DND-41 (cell line): ENCODE results near the gene CDKN2B-AS1.

Source experiments
- ATAC-seq: fragments of 200-7000 bp; cut with Tn5 transposase; 3 replicates; pipeline ENCODE4 v1.9.1; 2021; ENCODE audit warnings: low read depth; ENCODE audit not compliant: insufficient read depth
- DNase-seq: peaks from one replicate; pipeline ENCODE4 v3.0.0-alpha.2; 2020
- H2AFZ ChIP-seq: 2 replicates; pipeline ENCODE4 v1.6.0; 2012; ENCODE audit warnings: low read depth, low read length
- H3K27ac ChIP-seq: 2 replicates; pipeline ENCODE4 v1.5.1; 2012; ENCODE audit warnings: low read length, inconsistent platforms
- H3K27me3 ChIP-seq: fragments of 200-600 bp; sonication (generic); 2 replicates; pipeline ENCODE4 v1.6.0; 2012; ENCODE audit warnings: low read length, mild to moderate bottlenecking, inconsistent platforms; ENCODE audit not compliant: insufficient read depth, poor library complexity
- H3K36me3 ChIP-seq: 2 replicates; pipeline ENCODE4 v1.5.1; 2012; ENCODE audit warnings: low read length, inconsistent platforms; ENCODE audit not compliant: insufficient read depth
- H3K4me1 ChIP-seq: 2 replicates; pipeline ENCODE4 v1.5.1; 2012; ENCODE audit warnings: mild to moderate bottlenecking, low read length; ENCODE audit not compliant: insufficient read depth
- H3K4me2 ChIP-seq: 2 replicates; pipeline ENCODE4 v1.6.0; 2012; ENCODE audit warnings: mild to moderate bottlenecking, moderate library complexity, low read length, inconsistent platforms; ENCODE audit not compliant: insufficient read depth
- H3K4me3 ChIP-seq, 2 experiments: fragments of 200-600 bp in 1 of 2; shearing (Covaris generic) in 1 of 2; 2 replicates each; pipeline ENCODE4 v1.5.1; 2012 to 2016; ENCODE audit warnings: inconsistent platforms in 2 of 2, low read length in 2 of 2, mild to moderate bottlenecking in 2 of 2, low read depth in 1 of 2, moderate library complexity in 1 of 2
- H3K79me2 ChIP-seq: 2 replicates; pipeline ENCODE4 v1.6.0; 2012; ENCODE audit warnings: low read length, inconsistent platforms; ENCODE audit not compliant: insufficient read depth
- H3K9ac ChIP-seq: 2 replicates; pipeline ENCODE4 v1.6.0; 2012; ENCODE audit warnings: low read depth, mild to moderate bottlenecking, inconsistent platforms, low read length, moderate library complexity
- H3K9me3 ChIP-seq: 2 replicates; pipeline ENCODE4 v1.5.1; 2012; ENCODE audit warnings: low read length, moderate library complexity, mild to moderate bottlenecking, inconsistent platforms; ENCODE audit not compliant: insufficient read depth, severe bottlenecking
- H4K20me1 ChIP-seq: 2 replicates; pipeline ENCODE4 v1.6.0; 2012; ENCODE audit warnings: low read length; ENCODE audit not compliant: insufficient read depth
- CTCF ChIP-seq: IDR thresholded peaks from 2 replicates; pipeline ENCODE4 v1.5.1; 2012; ENCODE audit warnings: borderline replicate concordance, low read length, moderate library complexity, mild to moderate bottlenecking; ENCODE audit not compliant: poor library complexity, severe bottlenecking; ENCODE audit errors: extremely low read depth
- EZH2 ChIP-seq: IDR thresholded peaks from 3 replicates; pipeline ENCODE4 v1.6.1; 2012; ENCODE audit warnings: borderline replicate concordance, low read depth, mild to moderate bottlenecking, moderate library complexity, low read length, inconsistent platforms; ENCODE audit not compliant: severe bottlenecking

CDKN2B-AS1 gene

DNA sequence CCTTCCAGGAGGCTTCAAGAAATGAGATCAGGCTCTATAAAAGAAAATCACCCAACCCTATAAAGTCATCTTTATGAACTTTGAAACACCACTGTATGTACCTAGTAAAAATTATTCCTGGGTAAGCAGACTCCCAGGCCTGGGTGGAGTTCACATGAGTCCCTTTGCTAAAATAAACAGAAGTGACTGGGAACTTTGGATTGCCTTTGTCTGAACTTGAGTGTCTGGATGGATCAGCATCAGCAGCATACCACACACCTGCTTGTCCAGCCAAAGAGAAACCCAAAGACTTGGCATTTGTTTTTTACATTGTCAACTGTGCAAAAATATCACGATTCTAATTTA, 94.1 kb downstream of the CDKN2B-AS1 start:
- ATAC-seq (no peak), DNase-seq (no peak)
- Histone ChIP-seq H3K4me1 (no peaks in the 10 kb centered on the region), H3K79me2 (no peaks in the 10 kb centered on the region), H3K36me3 (peaks cover 12% of the 10 kb centered on the region; the same call in 1 of the 2 replicates), H3K9ac (no peak overlapping the region), H3K4me2 (no peak overlapping the region), H4K20me1 (no peaks in the 10 kb centered on the region), H2AFZ (no peak overlapping the region), H3K4me3 (no peak overlapping the region), H3K27me3 (no peaks in the 10 kb centered on the region), H3K27ac (no peak overlapping the region), H3K9me3 (no peaks in the 10 kb centered on the region)
- TF ChIP-seq EZH2 (no peak), CTCF (no peak)

- Histone ChIP-seq H2AFZ (no peak overlapping the region), H3K27me3 (no peaks in the 10 kb centered on the region), H3K79me2 (no peaks in the 10 kb centered on the region), H3K4me3 (no peak overlapping the region), H3K27ac (no peak overlapping the region), H3K9ac (no peak overlapping the region), H3K9me3 (no peaks in the 10 kb centered on the region), H4K20me1 (no peaks in the 10 kb centered on the region), H3K4me2 (no peak overlapping the region), H3K4me1 (no peaks in the 10 kb centered on the region), H3K36me3 (peaks cover 25% of the 10 kb centered on the region)
- no peak for TF ChIP-seq EZH2
- TF ChIP-seq CTCF, result no peak
- ATAC-seq (no peak), DNase-seq (no peak)
Observed at GRCh38 chr9:22097707-22098106, 103.1 kb downstream of the CDKN2B-AS1 start.

GRCh38 chr9:22098643-22099332, 104.2 kb downstream of the CDKN2B-AS1 start:
- Histone ChIP-seq H3K79me2 (no peaks in the 10 kb centered on the region), H3K36me3 (peaks cover 25% of the 10 kb centered on the region), H3K4me1 (no peaks in the 10 kb centered on the region), H3K27ac (no peak overlapping the region), H4K20me1 (no peaks in the 10 kb centered on the region), H2AFZ (no peak overlapping the region), H3K4me3 (no peak overlapping the region), H3K27me3 (no peaks in the 10 kb centered on the region), H3K4me2 (no peak overlapping the region), H3K9ac (no peak overlapping the region), H3K9me3 (no peaks in the 10 kb centered on the region)
- no peak for TF ChIP-seq EZH2
- TF ChIP-seq CTCF, result no peak
- ATAC-seq, result no peak
- no peak for DNase-seq

DNA sequence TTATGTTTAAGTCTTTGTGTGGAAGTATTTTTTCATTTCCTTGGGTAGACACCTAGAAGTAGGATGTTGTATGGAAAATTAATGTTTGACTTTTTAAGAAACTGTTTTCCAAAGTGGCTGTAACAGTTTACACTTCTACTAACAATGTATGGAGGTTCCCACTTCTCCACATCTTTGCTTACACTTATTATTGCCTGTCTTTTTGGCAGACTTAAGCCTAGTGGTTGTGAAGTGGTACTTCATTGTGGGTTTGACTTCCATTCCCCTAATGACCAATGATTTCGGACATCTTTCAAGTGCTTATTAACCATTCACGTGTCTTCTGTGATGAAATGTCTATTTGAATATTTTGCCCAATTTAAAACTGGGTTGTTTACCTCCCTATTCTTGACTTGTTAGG, 106.0 kb downstream of the CDKN2B-AS1 start:
- Histone ChIP-seq H3K79me2 (no peaks in the 10 kb centered on the region), H3K27me3 (no peaks in the 10 kb centered on the region), H3K36me3 (peaks cover 25% of the 10 kb centered on the region), H4K20me1 (no peaks in the 10 kb centered on the region), H3K4me1 (no peaks in the 10 kb centered on the region), H2AFZ (no peak overlapping the region), H3K4me3 (no peak overlapping the region), H3K27ac (no peak overlapping the region), H3K9ac (no peak overlapping the region), H3K9me3 (no peaks in the 10 kb centered on the region), H3K4me2 (no peak overlapping the region)
- no peak for DNase-seq
- TF ChIP-seq EZH2, result no peak
- peak; percentile 17 for TF ChIP-seq CTCF
- ATAC-seq, result no peak
